Fibroblast of skin of scalp (primary cell): ENCODE results near the gene ARFGEF2.
"Not testable (repeated sequence)": the region's sequence is repeated elsewhere in the genome, so short reads cannot be mapped to it uniquely, and the experiment has no call there.

Experiments used
- DNase-seq: peaks from one replicate; pipeline ENCODE4 v3.0.0-alpha.2; 2013

Gene ARFGEF2

GRCh38 chr20:49006446-49006980 is 85.0 kb downstream of the ARFGEF2 start:
- DNase-seq: no peak

GRCh38 chr20:49009899-49010631 is 88.6 kb downstream of the ARFGEF2 start:
- no peak for DNase-seq

- DNase-seq: no peak
Measured at GRCh38 chr20:49024220-49024619, 102.7 kb downstream of the ARFGEF2 start.

- not testable (repeated sequence) for DNase-seq
Measured at GRCh38 chr20:49028177-49028576, 106.7 kb downstream of the ARFGEF2 start.

- peak; percentile 57 for DNase-seq
Measured at GRCh38 chr20:49028684-49029083, 107.2 kb downstream of the ARFGEF2 start.

GRCh38 chr20:49029203-49029602 is 107.7 kb downstream of the ARFGEF2 start:
- peak; percentile 78 for DNase-seq

GRCh38 chr20:49030954-49031619 is 109.6 kb downstream of the ARFGEF2 start:
- no peak for DNase-seq

- DNase-seq: no peak
Measured at GRCh38 chr20:49032455-49032854, 110.9 kb downstream of the ARFGEF2 start.

- no peak for DNase-seq
Measured at GRCh38 chr20:49034070-49034732, 112.7 kb downstream of the ARFGEF2 start.

GRCh38 chr20:49037962-49038387 is 116.5 kb downstream of the ARFGEF2 start:
- DNase-seq: no peak

GRCh38 chr20:49039854-49040253 is 118.3 kb downstream of the ARFGEF2 start:
- no peak for DNase-seq

- DNase-seq: no peak
Measured at GRCh38 chr20:49043000-49043399, 121.5 kb downstream of the ARFGEF2 start.

GRCh38 chr20:49045440-49046086 is 124.1 kb downstream of the ARFGEF2 start:
- no peak for DNase-seq

- DNase-seq: peak; percentile 96
Measured at GRCh38 chr20:49046087-49046900, 124.8 kb downstream of the ARFGEF2 start, which contains the start of gene CSE1L. TSS of gene CSE1L (plus strand) at chr20:49046312. CDS start at chr20:49058464, 12,152 bp downstream.

- no peak for DNase-seq
Measured at GRCh38 chr20:49052334-49052733, 130.8 kb downstream of the ARFGEF2 start.

- no peak for DNase-seq
Measured at GRCh38 chr20:49054056-49054643, 132.6 kb downstream of the ARFGEF2 start.

- no peak for DNase-seq
Measured at GRCh38 chr20:49063279-49063678, 141.8 kb downstream of the ARFGEF2 start.

- no peak for DNase-seq
Measured at GRCh38 chr20:49074521-49074920, 153.0 kb downstream of the ARFGEF2 start.

GRCh38 chr20:49078310-49078709 is 156.8 kb downstream of the ARFGEF2 start:
- DNase-seq: no peak

- not testable (repeated sequence) for DNase-seq
Measured at GRCh38 chr20:49082295-49082694, 160.8 kb downstream of the ARFGEF2 start.
